DND-41 (cell line): ENCODE measurements around the gene RAB7A.

Source experiments
- ATAC-seq: fragments of 200-7000 bp; cut with Tn5 transposase; 3 replicates; pipeline ENCODE4 v1.9.1; 2021; ENCODE audit warnings: low read depth; ENCODE audit not compliant: insufficient read depth
- DNase-seq: peaks from one replicate; pipeline ENCODE4 v3.0.0-alpha.2; 2020
- H2AFZ ChIP-seq: 2 replicates; pipeline ENCODE4 v1.6.0; 2012; ENCODE audit warnings: low read depth, low read length
- H3K27ac ChIP-seq: 2 replicates; pipeline ENCODE4 v1.5.1; 2012; ENCODE audit warnings: low read length, inconsistent platforms
- H3K27me3 ChIP-seq: fragments of 200-600 bp; sonication (generic); 2 replicates; pipeline ENCODE4 v1.6.0; 2012; ENCODE audit warnings: low read length, mild to moderate bottlenecking, inconsistent platforms; ENCODE audit not compliant: insufficient read depth, poor library complexity
- H3K36me3 ChIP-seq: 2 replicates; pipeline ENCODE4 v1.5.1; 2012; ENCODE audit warnings: low read length, inconsistent platforms; ENCODE audit not compliant: insufficient read depth
- H3K4me1 ChIP-seq: 2 replicates; pipeline ENCODE4 v1.5.1; 2012; ENCODE audit warnings: mild to moderate bottlenecking, low read length; ENCODE audit not compliant: insufficient read depth
- H3K4me2 ChIP-seq: 2 replicates; pipeline ENCODE4 v1.6.0; 2012; ENCODE audit warnings: mild to moderate bottlenecking, moderate library complexity, low read length, inconsistent platforms; ENCODE audit not compliant: insufficient read depth
- H3K4me3 ChIP-seq, 2 experiments: fragments of 200-600 bp in 1 of 2; shearing (Covaris generic) in 1 of 2; 2 replicates each; pipeline ENCODE4 v1.5.1; 2012 to 2016; ENCODE audit warnings: inconsistent platforms in 2 of 2, low read length in 2 of 2, mild to moderate bottlenecking in 2 of 2, low read depth in 1 of 2, moderate library complexity in 1 of 2
- H3K79me2 ChIP-seq: 2 replicates; pipeline ENCODE4 v1.6.0; 2012; ENCODE audit warnings: low read length, inconsistent platforms; ENCODE audit not compliant: insufficient read depth
- H3K9ac ChIP-seq: 2 replicates; pipeline ENCODE4 v1.6.0; 2012; ENCODE audit warnings: low read depth, mild to moderate bottlenecking, inconsistent platforms, low read length, moderate library complexity
- H3K9me3 ChIP-seq: 2 replicates; pipeline ENCODE4 v1.5.1; 2012; ENCODE audit warnings: low read length, moderate library complexity, mild to moderate bottlenecking, inconsistent platforms; ENCODE audit not compliant: insufficient read depth, severe bottlenecking
- H4K20me1 ChIP-seq: 2 replicates; pipeline ENCODE4 v1.6.0; 2012; ENCODE audit warnings: low read length; ENCODE audit not compliant: insufficient read depth
- EZH2 ChIP-seq: IDR thresholded peaks from 3 replicates; pipeline ENCODE4 v1.6.1; 2012; ENCODE audit warnings: borderline replicate concordance, low read depth, mild to moderate bottlenecking, moderate library complexity, low read length, inconsistent platforms; ENCODE audit not compliant: severe bottlenecking
- TF ChIP-seq, protein P1 (sequence below): IDR thresholded peaks from 2 replicates; pipeline ENCODE4 v1.5.1; 2012; ENCODE audit warnings: borderline replicate concordance, low read length, moderate library complexity, mild to moderate bottlenecking; ENCODE audit not compliant: poor library complexity, severe bottlenecking; ENCODE audit errors: extremely low read depth

Gene RAB7A

DNA sequence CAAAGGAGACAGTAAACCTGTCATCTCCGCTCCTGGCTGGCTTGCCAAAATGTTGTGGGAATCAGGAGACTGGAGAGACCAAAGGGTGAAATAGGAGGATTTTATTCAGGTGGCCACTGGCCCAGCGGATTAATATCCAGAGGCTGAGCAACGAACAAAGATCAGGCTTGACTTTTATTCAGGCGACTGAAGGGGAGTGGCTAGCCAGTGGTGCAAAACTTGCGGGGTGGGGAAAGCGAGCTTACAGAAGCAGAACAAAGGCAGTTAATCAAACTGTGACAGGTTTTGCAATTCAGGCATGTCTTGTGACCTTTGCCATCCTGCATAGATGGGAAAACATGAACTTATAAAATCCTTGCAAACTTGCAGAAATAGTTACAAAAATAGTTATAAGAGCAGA lies 133.6 kb downstream of the RAB7A start:
- ATAC-seq, result no peak
- H3K27ac ChIP-seq, result no peak overlapping the region
- no peaks in the 10 kb centered on the region for H4K20me1 ChIP-seq
- DNase-seq, result peak; percentile 30
- no peak overlapping the region for H2AFZ ChIP-seq
- H3K4me3 ChIP-seq, result no peak overlapping the region
- peaks cover 5% of the 10 kb centered on the region; the same call in 1 of the 2 replicates for H3K36me3 ChIP-seq
- H3K9ac ChIP-seq, result no peak overlapping the region
- peaks cover 49% of the 10 kb centered on the region for H3K9me3 ChIP-seq
- no peak overlapping the region for H3K4me2 ChIP-seq
- no peak for TF ChIP-seq EZH2
- TF ChIP-seq, protein P1, sequence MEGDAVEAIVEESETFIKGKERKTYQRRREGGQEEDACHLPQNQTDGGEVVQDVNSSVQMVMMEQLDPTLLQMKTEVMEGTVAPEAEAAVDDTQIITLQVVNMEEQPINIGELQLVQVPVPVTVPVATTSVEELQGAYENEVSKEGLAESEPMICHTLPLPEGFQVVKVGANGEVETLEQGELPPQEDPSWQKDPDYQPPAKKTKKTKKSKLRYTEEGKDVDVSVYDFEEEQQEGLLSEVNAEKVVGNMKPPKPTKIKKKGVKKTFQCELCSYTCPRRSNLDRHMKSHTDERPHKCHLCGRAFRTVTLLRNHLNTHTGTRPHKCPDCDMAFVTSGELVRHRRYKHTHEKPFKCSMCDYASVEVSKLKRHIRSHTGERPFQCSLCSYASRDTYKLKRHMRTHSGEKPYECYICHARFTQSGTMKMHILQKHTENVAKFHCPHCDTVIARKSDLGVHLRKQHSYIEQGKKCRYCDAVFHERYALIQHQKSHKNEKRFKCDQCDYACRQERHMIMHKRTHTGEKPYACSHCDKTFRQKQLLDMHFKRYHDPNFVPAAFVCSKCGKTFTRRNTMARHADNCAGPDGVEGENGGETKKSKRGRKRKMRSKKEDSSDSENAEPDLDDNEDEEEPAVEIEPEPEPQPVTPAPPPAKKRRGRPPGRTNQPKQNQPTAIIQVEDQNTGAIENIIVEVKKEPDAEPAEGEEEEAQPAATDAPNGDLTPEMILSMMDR, result no peak
- no peaks in the 10 kb centered on the region for H3K27me3 ChIP-seq
- H3K79me2 ChIP-seq, result no peaks in the 10 kb centered on the region
- no peaks in the 10 kb centered on the region for H3K4me1 ChIP-seq

DNA sequence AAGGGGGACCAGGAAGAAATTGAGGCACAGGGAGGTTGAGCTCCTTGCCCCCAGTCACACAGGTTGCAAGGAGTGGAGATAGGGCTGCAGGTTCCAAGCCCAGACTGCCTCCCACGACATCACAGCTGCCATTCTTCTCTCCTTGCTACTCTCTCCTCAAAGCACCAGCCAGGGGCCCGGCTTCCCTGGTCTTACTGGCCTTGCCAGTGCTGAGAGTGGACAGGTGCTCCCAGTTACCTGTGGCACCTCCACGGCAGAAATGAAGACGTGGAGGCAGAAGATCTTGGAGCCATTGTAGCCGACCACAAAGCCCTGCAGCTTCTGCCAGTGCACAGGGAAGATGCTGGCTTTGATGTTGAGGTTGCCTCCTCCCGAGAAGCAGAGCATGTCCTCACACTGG lies 135.5 kb downstream of the RAB7A start:
- Histone ChIP-seq H3K9me3 (peaks cover 38% of the 10 kb centered on the region), H3K27me3 (no peaks in the 10 kb centered on the region), H3K79me2 (no peaks in the 10 kb centered on the region), H3K27ac (no peak overlapping the region), H4K20me1 (no peaks in the 10 kb centered on the region), H3K9ac (no peak overlapping the region), H2AFZ (no peak overlapping the region), H3K4me3 (no peak overlapping the region), H3K4me2 (no peak overlapping the region), H3K36me3 (peaks cover 5% of the 10 kb centered on the region; the same call in 1 of the 2 replicates), H3K4me1 (no peaks in the 10 kb centered on the region)
- TF ChIP-seq, protein P1, result no peak
- TF ChIP-seq EZH2, result no peak
- DNase-seq (no peak), ATAC-seq (no peak)

DNA sequence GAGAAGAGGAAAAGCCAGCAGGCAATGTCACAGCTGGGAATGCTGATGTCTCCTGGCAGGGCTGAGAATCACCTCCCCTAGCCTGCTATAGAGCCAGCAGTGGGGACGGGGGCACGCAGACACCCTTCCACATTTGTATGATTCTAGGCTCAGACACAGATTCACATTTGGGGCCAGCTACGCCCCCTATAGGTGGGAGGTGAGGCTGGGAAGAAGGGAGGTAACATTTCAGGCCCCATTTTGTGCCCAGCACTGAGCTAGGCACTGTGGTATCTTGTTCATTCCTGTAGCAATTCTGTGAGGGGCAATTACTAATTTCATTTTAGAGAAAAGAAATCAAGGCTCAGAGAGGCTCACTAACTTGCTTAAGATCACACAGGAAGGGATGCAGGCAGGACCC lies 137.6 kb downstream of the RAB7A start:
- Histone ChIP-seq H3K4me3 (no peak overlapping the region), H3K27me3 (no peaks in the 10 kb centered on the region), H3K9ac (no peak overlapping the region), H3K36me3 (peaks cover 5% of the 10 kb centered on the region; the same call in 1 of the 2 replicates), H4K20me1 (no peaks in the 10 kb centered on the region), H3K4me2 (no peak overlapping the region), H3K4me1 (no peaks in the 10 kb centered on the region), H3K27ac (no peak overlapping the region), H3K79me2 (no peaks in the 10 kb centered on the region), H3K9me3 (peaks cover 26% of the 10 kb centered on the region), H2AFZ (no peak overlapping the region)
- TF ChIP-seq, protein P1, result peak; percentile 31
- no peak for TF ChIP-seq EZH2
- DNase-seq, result no peak
- peak; percentile 27; the same call in 1 of the 3 replicates for ATAC-seq
